ENCODE results near the gene CAMTA1. TPM values are rescaled to one million over a fixed set of nuclear protein-coding genes. Genes with fewer than 3 reads are reported as not detected.

CAMTA1 gene
- polyA plus RNA-seq, 1 donor from 2014 or later, result 162 TPM

GRCh38 chr1:6784560-6785317, 515 bp upstream of the CAMTA1 start:
- TF ChIP-seq, protein P1, sequence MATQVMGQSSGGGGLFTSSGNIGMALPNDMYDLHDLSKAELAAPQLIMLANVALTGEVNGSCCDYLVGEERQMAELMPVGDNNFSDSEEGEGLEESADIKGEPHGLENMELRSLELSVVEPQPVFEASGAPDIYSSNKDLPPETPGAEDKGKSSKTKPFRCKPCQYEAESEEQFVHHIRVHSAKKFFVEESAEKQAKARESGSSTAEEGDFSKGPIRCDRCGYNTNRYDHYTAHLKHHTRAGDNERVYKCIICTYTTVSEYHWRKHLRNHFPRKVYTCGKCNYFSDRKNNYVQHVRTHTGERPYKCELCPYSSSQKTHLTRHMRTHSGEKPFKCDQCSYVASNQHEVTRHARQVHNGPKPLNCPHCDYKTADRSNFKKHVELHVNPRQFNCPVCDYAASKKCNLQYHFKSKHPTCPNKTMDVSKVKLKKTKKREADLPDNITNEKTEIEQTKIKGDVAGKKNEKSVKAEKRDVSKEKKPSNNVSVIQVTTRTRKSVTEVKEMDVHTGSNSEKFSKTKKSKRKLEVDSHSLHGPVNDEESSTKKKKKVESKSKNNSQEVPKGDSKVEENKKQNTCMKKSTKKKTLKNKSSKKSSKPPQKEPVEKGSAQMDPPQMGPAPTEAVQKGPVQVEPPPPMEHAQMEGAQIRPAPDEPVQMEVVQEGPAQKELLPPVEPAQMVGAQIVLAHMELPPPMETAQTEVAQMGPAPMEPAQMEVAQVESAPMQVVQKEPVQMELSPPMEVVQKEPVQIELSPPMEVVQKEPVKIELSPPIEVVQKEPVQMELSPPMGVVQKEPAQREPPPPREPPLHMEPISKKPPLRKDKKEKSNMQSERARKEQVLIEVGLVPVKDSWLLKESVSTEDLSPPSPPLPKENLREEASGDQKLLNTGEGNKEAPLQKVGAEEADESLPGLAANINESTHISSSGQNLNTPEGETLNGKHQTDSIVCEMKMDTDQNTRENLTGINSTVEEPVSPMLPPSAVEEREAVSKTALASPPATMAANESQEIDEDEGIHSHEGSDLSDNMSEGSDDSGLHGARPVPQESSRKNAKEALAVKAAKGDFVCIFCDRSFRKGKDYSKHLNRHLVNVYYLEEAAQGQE (IDR thresholded peaks at IDR 0.05; ENCODE audit: borderline replicate concordance), result peak; percentile 54
- TF ChIP-seq TAF1 (IDR thresholded peaks at IDR 0.05; ENCODE audit: low read depth) (no peak), POLR2AphosphoS5 (IDR thresholded peaks at IDR 0.05) (peak; percentile 91), EP300 (conservative IDR thresholded peaks at IDR 0.05; ENCODE audit: poor library complexity, severe bottlenecking) (peak; percentile 82), CTCF (IDR thresholded peaks at IDR 0.05; ENCODE audit: poor library complexity, severe bottlenecking) (peak; percentile 36), RAD21 (conservative IDR thresholded peaks at IDR 0.05) (peak; percentile 43), MXI1 (conservative IDR thresholded peaks at IDR 0.05; ENCODE audit: poor library complexity, severe bottlenecking) (peak; percentile 96), SMC3 (conservative IDR thresholded peaks at IDR 0.05; ENCODE audit: poor library complexity) (peak; percentile 48), EZH2 (IDR thresholded peaks at IDR 0.05; ENCODE audit: borderline replicate concordance, insufficient read depth, low read length, poor library complexity, severe bottlenecking) (no peak)
- H2AFZ ChIP-seq (ENCODE audit: low read depth, low read length), result peak overlapping the region; percentile 5

GRCh38 chr1:6785728-6786505, 663 bp downstream of the CAMTA1 start:
- Histone ChIP-seq H3K27me3 (ENCODE audit: insufficient read depth, low read depth, low read length) (no peaks in the 10 kb centered on the region), H2AFZ (ENCODE audit: low read depth, low read length) (no peak overlapping the region), H3K9ac (ENCODE audit: low read length) (peak overlapping the region; percentile 80), H3K4me3 (ENCODE audit: low read length) (peak overlapping the region; percentile 81), H3F3A (ENCODE audit: insufficient read depth, low read length, poor library complexity, severe bottlenecking) (no peaks in the 10 kb centered on the region), H3K36me3 (ENCODE audit: insufficient read depth, low read length) (no peaks in the 10 kb centered on the region), H3K9me2 (ENCODE audit: insufficient read depth, low read length) (no peaks in the 10 kb centered on the region), H3K9me3 (ENCODE audit: low read length) (no peaks in the 10 kb centered on the region), H3K4me2 (ENCODE audit: low read length) (peak overlapping the region; percentile 59), H3K79me2 (replicated peaks; ENCODE audit: insufficient read depth, low read length) (peaks cover 49% of the 10 kb centered on the region), H3K27ac (ENCODE audit: low read length) (peak overlapping the region; percentile 52), H4K20me1 (ENCODE audit: insufficient read depth) (no peaks in the 10 kb centered on the region)
- TF ChIP-seq SMC3 (conservative IDR thresholded peaks at IDR 0.05; ENCODE audit: poor library complexity), result peak; percentile 44
- peak; percentile 48 for TF ChIP-seq CTCF (IDR thresholded peaks at IDR 0.05; ENCODE audit: poor library complexity, severe bottlenecking)
- TF ChIP-seq, protein P1 (IDR thresholded peaks at IDR 0.05; ENCODE audit: borderline replicate concordance), result no peak
- peak; percentile 20 for TF ChIP-seq POLR2AphosphoS5 (IDR thresholded peaks at IDR 0.05)
- no peak for TF ChIP-seq EZH2 (IDR thresholded peaks at IDR 0.05; ENCODE audit: borderline replicate concordance, insufficient read depth, low read length, poor library complexity, severe bottlenecking)
- TF ChIP-seq EP300 (conservative IDR thresholded peaks at IDR 0.05; ENCODE audit: poor library complexity, severe bottlenecking), result no peak
- TF ChIP-seq RAD21 (conservative IDR thresholded peaks at IDR 0.05), result peak; percentile 41
- no peak for TF ChIP-seq MXI1 (conservative IDR thresholded peaks at IDR 0.05; ENCODE audit: poor library complexity, severe bottlenecking)
- TF ChIP-seq TAF1 (IDR thresholded peaks at IDR 0.05; ENCODE audit: low read depth), result no peak

More at GRCh38 chr1:6784560-6785317, 515 bp upstream of the CAMTA1 start:
- H3K9ac ChIP-seq (ENCODE audit: low read length), result peak overlapping the region; percentile 76
- H3K4me2 ChIP-seq (ENCODE audit: low read length), result peak overlapping the region; percentile 93
- H3K27ac ChIP-seq (ENCODE audit: low read length), result peak overlapping the region; percentile 77
- H3K79me2 ChIP-seq (replicated peaks; ENCODE audit: insufficient read depth, low read length), result peaks cover 37% of the 10 kb centered on the region
- no peaks in the 10 kb centered on the region for H3K9me3 ChIP-seq (ENCODE audit: low read length)
- no peaks in the 10 kb centered on the region for H3K27me3 ChIP-seq (ENCODE audit: insufficient read depth, low read depth, low read length)
- H3F3A ChIP-seq (ENCODE audit: insufficient read depth, low read length, poor library complexity, severe bottlenecking), result no peaks in the 10 kb centered on the region
- no peaks in the 10 kb centered on the region for H4K20me1 ChIP-seq (ENCODE audit: insufficient read depth)
- peak overlapping the region; percentile 98 for H3K4me3 ChIP-seq (ENCODE audit: low read length)
- no peaks in the 10 kb centered on the region for H3K9me2 ChIP-seq (ENCODE audit: insufficient read depth, low read length)
- H3K36me3 ChIP-seq (ENCODE audit: insufficient read depth, low read length), result no peaks in the 10 kb centered on the region

Measured in neural cell (in vitro differentiated cells).